Neutrophil (primary cell): ENCODE data around the gene THOC3.
"Not testable (repeated sequence)": the region's sequence is repeated elsewhere in the genome, so short reads cannot be mapped to it uniquely, and the experiment has no call there.

ENCODE experiments used
- H3K27ac ChIP-seq: fragments of 200-600 bp; sonication (generic); 2 replicates; pipeline ENCODE4 v1.5.1; 2016; ENCODE audit warnings: mild to moderate bottlenecking, moderate library complexity
- H3K27me3 ChIP-seq: fragments of 200-600 bp; sonication (generic); 2 replicates; pipeline ENCODE4 v1.6.0; 2016; ENCODE audit warnings: mild to moderate bottlenecking
- H3K36me3 ChIP-seq: fragments of 200-600 bp; sonication (generic); 2 replicates; pipeline ENCODE4 v1.5.1; 2017
- H3K4me1 ChIP-seq, 2 experiments: fragments of 200-600 bp in 1 of 2; sonication (generic) in 1 of 2; 1 replicate in 1 of 2; 2 replicates in 1 of 2; pipeline versions ENCODE4 v1.5.1 to v1.6.1; 2013 to 2016; ENCODE audit warnings: low read depth in 1 of 2, low read length in 1 of 2, mild to moderate bottlenecking in 1 of 2, moderate library complexity in 1 of 2; ENCODE audit not compliant: control insufficient read depth in 1 of 2, insufficient read depth in 1 of 2
- H3K4me3 ChIP-seq, 2 experiments: fragments of 200-600 bp in 1 of 2; sonication (generic) in 1 of 2; 1 replicate in 1 of 2; 2 replicates in 1 of 2; pipeline ENCODE4 v1.5.1; 2013 to 2016; ENCODE audit warnings: low read depth in 1 of 2, low read length in 1 of 2, mild to moderate bottlenecking in 1 of 2, moderate library complexity in 1 of 2
- H3K9me3 ChIP-seq: fragments of 200-600 bp; sonication (generic); 2 replicates; pipeline ENCODE4 v1.5.1; 2016

Gene THOC3

DNA sequence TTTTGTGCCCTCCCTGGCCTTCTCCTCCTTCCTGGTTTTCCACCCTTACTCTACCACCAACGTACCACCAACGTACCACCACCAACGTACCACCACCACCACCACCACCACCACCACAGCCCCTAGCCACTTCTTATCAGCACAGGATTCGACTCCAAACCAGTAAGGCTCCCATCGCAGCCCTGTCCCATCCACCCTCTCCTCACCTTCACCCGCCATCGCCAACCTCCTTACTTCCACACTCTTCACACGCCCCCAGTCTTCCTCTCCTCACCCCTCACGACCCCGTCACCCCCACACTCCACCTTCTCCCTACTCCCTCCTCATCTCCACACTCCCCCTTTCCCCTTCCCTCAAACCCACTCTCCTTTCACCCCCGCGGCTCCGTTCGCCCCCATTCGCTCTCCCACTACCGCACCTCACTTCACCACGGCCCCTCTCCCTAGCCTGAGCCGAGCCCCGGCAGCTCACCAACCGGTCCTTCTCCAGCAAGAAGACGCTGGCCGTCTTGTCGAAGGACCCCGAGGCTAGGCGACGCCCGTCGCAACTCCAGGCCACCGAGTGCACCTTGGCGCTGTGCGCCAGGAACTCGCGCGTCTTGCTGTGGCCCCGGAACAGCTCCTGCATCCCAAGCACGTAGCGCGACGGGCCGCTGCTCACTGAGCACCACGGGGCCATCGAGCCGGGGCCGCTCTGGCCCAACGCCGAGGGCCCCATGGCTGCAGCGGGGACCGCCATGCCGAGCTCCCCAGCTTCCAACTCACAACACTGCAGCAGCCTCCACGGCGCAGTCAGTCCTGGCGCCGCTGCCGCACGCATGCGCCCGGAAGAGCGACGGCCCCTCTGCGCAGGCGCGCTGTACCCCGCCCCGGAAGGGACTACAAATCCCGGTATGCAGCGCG, at the start of gene THOC3:
Gene THOC3 (minus strand): TSS at position 845 of the 902 bp plus-strand sequence. CDS start 107 bp downstream, at position 738.
- not testable (repeated sequence) for H3K27me3 ChIP-seq, H3K27ac ChIP-seq, H3K9me3 ChIP-seq, H3K36me3 ChIP-seq, H3K4me1 ChIP-seq
- peak within 1 kb of the TSS; percentile 60 to 86 for H3K4me3 ChIP-seq

DNA sequence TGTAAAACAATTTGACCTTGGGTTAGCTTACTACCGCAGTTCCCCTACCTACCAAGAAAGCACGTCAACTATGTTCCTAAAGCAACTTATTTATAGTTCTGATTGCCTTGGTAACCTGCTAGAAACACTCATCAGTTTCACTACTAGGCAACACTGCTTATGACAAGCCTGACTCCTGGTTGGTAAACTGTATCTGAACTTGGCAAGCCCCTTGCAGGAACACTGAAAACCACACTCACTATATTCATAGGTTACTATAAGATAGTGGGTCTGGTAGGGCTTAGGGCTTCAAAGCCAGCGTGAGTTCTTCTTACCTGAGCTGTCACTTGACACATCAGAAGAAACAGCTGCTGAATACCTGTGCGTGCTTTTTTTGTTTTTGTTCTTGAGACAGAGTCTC, 49.2 kb upstream of the THOC3 start:
- H3K36me3 ChIP-seq, H3K4me1 ChIP-seq: not testable (repeated sequence)

GRCh38 chr5:176014360-176014759, 46.2 kb upstream of the THOC3 start:
- not testable (repeated sequence) for H3K4me3 ChIP-seq, H3K27me3 ChIP-seq, H3K27ac ChIP-seq, H3K36me3 ChIP-seq, H3K4me1 ChIP-seq, H3K9me3 ChIP-seq

More for the DNA sequence above, 49.2 kb upstream of the THOC3 start:
- not testable (repeated sequence) for H3K27me3 ChIP-seq, H3K4me3 ChIP-seq, H3K27ac ChIP-seq, H3K9me3 ChIP-seq

DNA sequence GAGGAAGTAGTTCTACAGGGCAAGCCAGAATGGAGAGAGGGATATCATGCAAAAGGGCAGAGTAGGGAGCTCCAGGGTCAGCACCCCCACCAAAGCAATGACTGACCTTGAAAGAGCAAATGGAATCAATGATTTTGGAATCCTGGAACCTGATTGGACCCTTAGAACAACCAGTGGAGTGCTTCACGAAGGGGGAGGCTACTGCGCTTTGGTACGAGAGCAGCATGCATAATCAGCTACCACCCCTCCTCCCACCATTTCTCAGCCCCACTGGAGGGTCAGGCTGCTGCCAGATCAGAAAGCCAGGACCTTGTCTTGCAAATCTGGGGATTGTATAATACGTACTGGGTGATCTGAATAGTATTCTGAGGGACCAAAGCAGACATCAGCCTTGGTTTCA, 43.0 kb upstream of the THOC3 start:
- not testable (repeated sequence) for H3K27ac ChIP-seq, H3K9me3 ChIP-seq, H3K27me3 ChIP-seq, H3K4me1 ChIP-seq, H3K4me3 ChIP-seq, H3K36me3 ChIP-seq

DNA sequence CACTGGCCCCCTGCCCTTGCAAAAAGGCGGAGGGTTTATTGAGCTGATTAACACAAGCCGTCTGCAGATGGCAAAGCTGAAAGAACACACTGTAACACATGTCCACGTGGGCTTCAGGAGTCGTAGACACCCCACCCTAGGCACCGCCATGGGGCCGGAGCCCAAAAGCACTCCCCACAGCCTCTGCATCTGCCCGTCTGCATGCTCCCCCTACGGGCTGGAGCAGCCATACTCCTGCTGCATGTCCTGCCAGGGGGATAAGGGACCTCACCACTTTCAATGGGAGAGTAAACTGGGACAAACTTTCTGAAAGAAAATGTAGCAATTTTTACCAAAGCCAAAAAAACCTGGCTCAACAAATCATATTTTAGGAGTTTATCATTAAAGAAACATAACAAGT, 42.1 kb upstream of the THOC3 start:
- not testable (repeated sequence) for H3K4me1 ChIP-seq, H3K27ac ChIP-seq, H3K27me3 ChIP-seq, H3K36me3 ChIP-seq, H3K9me3 ChIP-seq, H3K4me3 ChIP-seq

DNA sequence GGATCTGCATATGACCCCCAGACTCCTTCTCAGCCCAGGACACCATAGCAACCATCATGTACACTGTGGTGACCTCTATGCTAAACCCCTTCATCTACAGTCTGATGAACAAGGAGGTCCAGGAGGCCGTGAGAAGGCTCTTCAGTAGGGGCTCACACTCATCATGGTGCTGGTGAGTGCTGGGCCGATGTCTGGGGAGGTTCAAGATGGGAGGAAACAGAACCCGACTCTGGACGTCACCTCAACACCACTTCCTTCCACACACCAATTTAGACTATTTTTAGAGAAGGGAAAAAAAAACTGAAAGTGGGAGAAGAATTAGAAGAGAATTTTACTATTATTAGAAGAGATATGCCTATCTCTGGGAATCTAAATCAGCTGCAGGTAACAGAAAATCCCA, 39.1 kb upstream of the THOC3 start:
- H3K4me3 ChIP-seq, H3K4me1 ChIP-seq, H3K9me3 ChIP-seq, H3K27me3 ChIP-seq, H3K27ac ChIP-seq, H3K36me3 ChIP-seq: not testable (repeated sequence)

DNA sequence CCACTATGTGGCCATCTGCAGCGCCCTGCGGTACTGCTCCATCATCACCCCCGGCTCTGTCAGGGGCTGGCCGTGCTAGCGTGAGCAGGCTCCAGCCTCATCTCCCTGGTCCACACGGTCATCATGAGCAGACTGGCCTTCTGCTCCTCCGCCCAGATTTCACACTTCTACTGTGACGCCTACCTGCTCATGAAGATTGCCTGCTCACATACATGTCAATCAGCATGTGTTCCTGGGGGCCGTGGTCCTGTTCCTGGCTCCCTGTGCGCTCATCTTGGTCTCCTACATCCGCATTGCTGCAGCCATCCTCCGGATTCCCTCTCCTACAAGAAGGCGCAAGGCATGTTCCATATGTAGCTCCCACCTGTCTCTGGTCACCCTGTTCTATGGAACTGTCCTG, 38.7 kb upstream of the THOC3 start:
- not testable (repeated sequence) for H3K27ac ChIP-seq, H3K4me1 ChIP-seq, H3K4me3 ChIP-seq, H3K36me3 ChIP-seq, H3K9me3 ChIP-seq, H3K27me3 ChIP-seq

GRCh38 chr5:175997979-175998378, 29.9 kb upstream of the THOC3 start:
- H3K9me3 ChIP-seq, H3K4me1 ChIP-seq, H3K27me3 ChIP-seq, H3K27ac ChIP-seq, H3K4me3 ChIP-seq, H3K36me3 ChIP-seq: not testable (repeated sequence)

DNA sequence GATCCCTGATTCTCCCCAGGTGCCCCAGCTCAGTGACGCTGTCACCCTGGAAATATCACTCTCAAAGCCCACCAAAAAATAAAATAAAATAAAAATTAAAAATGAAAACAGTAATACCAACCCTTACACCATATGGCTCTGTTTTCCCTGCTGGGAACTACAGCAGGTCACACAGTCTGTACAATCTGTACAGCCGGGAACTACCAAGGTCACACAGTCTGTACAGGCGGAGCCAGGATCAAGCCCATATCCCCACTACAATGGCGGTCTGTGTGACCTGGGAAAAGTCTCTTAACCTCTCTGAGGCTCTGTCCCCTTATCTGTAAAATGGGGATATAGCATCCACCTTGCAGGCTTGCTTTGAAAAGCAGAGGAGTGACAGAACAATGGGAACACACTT, 29.4 kb upstream of the THOC3 start:
- H3K9me3 ChIP-seq, H3K4me3 ChIP-seq, H3K36me3 ChIP-seq, H3K27me3 ChIP-seq, H3K4me1 ChIP-seq, H3K27ac ChIP-seq: not testable (repeated sequence)

DNA sequence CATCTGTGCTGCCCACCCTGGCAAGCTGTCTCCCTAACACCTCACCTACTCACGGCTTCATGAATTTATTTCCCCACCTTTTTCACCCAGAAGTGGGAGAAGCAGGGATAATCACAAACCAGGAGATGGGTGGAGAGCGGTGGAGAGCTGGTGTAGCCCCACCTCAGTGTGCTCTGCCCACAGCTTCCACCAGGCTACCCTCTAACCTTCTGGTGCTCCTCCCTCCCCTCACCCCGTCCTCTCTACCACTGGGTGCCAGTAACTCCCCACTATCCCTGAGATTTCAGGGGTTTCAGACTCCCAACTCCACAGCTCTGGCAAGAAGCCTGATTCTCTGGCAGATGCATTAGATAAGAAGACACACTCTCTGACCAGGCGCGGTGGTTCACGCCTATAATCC, 28.7 kb upstream of the THOC3 start:
- not testable (repeated sequence) for H3K27ac ChIP-seq, H3K36me3 ChIP-seq, H3K4me3 ChIP-seq, H3K9me3 ChIP-seq, H3K4me1 ChIP-seq, H3K27me3 ChIP-seq

- not testable (repeated sequence) for H3K27me3 ChIP-seq
Observed at GRCh38 chr5:175995506-175995905, 27.4 kb upstream of the THOC3 start.

DNA sequence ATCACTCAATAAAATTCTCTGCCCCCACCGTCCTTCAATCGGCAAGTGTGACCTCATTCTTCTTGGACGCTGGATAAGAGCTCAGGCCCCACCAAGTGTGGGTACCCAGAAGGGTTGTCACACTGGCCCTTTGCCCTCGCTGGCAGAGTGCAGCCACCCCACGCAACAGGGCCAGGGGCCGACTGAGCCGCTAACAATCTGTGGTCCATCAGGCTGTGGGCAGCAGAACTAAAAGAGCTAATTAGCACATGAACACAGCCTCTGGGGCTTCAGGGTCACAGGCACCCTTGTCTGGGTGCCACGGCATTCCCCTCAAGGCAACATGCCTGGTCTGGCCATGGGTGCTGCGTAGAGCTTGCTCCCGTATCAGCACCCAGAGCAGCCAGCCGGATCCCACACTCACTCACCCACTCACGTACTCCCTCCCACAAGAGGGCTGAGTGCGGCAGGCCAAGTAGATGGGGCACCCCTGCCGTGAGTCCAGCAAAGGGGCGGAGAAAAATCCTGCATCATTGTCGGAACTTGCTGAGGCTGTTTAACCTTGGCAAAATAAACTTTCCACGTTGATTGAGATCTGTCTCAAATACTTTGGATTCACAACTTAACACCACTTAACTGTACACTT, 11.4 kb upstream of the THOC3 start:
- not testable (repeated sequence) for H3K27ac ChIP-seq, H3K4me3 ChIP-seq, H3K9me3 ChIP-seq, H3K4me1 ChIP-seq, H3K27me3 ChIP-seq, H3K36me3 ChIP-seq

More at GRCh38 chr5:175995506-175995905, 27.4 kb upstream of the THOC3 start:
- H3K4me3 ChIP-seq, H3K36me3 ChIP-seq, H3K9me3 ChIP-seq, H3K4me1 ChIP-seq, H3K27ac ChIP-seq: not testable (repeated sequence)

DNA sequence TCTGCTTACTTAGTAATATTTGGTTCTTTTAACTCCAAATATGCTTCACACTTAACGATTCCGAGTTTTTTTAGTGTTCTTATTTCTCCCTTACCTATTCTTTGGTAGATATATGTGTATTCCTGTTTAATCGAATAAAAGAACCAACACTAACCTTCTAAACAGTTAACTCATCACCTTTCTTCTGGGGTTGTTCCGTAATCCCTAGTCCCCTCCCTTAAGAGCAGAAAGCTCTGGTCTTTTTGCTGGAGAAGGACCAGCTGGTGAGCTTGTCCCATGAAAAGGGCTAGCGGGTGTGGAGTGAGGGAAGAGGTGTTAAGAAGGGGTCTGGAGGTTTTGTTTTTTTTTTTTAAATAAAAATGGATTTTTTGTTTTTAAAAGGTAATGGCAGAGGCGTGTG, 266 bp upstream of the THOC3 start:
- H3K4me1 ChIP-seq, H3K27me3 ChIP-seq, H3K27ac ChIP-seq, H3K36me3 ChIP-seq, H3K9me3 ChIP-seq: not testable (repeated sequence)
- H3K4me3 ChIP-seq = peak overlapping the region; percentile 60 to 86

GRCh38 chr5:175962329-175962728, 5.8 kb downstream of the THOC3 start:
- not testable (repeated sequence) for H3K4me1 ChIP-seq, H3K36me3 ChIP-seq, H3K4me3 ChIP-seq, H3K9me3 ChIP-seq, H3K27me3 ChIP-seq, H3K27ac ChIP-seq
